NCI-H446 treated with DMSO at 0.1 percent for 48 hours (cell line): ENCODE measurements around the gene VAV2.

Source experiments
- DNase-seq: peaks from one replicate; lab custom pipeline; 2025; lab: John Stamatoyannopoulos, UW

Gene VAV2

GRCh38 chr9:133852431-133852830 is 139.7 kb downstream of the VAV2 start:
- no peak for DNase-seq

DNA sequence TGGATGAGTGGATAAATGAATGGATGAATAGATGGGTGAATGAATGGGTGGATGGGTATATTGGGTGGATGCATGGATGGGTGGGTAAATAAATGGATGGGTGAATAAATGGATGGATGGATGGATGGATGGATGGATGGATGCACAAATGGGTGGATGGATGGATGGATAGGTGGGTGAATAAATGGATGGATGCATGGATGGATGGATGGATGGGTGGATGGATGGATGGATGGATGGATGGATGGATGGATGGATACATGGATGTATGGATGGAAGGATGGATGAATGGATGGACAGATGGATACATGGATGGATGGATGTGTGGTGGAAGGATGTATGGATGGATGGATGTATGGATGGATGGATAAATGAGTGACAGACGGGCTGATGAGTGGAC is 140.4 kb downstream of the VAV2 start:
- DNase-seq: no peak

DNA sequence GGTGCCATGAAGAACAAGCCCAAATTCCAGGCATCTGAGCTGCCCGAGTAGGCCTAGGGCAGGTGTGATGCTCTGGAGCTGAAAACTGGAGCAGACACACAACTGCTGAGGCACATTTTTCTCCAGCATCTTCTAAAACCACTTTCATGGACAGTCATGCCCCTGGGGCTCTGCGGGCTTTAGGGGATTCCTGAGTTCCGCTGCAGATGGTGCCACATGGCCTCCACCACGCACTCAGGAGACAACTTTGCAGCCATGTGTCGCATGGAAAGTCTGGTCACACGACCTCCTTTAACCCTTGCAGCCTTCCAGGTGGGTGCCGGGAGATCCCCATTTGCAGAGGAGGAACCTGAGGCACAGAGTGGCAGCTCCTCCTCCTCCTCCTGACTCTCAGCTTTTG is 141.2 kb downstream of the VAV2 start:
- no peak for DNase-seq

DNA sequence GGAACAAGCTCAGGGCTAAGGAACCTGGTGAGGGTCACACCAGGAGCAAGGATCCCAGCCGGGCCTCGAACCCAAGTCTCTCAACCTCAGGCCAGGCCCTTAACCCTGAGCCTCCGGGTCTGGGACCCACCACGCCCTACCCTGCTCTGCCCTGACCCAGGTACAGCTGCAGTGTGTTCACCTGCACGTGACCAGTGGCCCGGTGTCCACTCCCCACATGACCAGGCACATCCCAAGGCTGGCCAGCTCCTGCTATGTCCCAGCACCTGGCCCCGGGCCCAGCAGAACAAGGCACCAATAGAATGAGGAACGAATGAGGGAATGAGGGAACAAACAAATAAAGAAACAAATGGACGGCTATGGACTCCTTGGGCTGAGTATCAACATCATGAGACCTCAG is 142.0 kb downstream of the VAV2 start:
- no peak for DNase-seq

DNA sequence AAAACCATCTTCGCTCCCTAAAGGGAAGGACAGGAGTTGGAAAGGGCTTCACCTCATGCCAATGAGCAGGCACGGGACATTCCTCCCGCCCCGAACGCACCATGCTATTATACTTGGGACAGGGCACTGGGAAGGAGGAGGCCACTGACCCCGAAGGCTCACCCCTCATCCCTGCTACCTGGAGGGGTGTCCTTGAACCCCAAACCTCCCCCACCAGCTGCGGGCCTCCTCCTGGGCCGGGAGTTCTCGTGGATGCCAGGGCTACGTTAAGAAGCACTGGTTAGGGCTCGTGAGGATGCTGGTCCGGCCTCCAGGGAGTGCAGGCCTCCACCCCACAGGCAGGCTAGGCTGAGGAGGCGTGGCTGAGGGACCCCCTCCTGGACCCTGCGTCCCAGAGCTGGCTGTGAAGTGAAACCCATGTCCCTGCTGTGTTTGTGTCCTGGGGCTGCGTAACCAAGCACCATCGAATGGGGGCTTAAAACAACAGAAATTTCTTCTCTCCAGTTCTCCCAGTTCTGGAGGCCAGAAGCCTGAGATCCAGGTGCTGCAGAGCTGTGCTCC is 142.9 kb downstream of the VAV2 start:
- DNase-seq: no peak

- DNase-seq: no peak
Observed at GRCh38 chr9:133848471-133849109, 143.5 kb downstream of the VAV2 start.

GRCh38 chr9:133846483-133847090 is 145.5 kb downstream of the VAV2 start:
- no peak for DNase-seq

- DNase-seq: no peak
Observed at GRCh38 chr9:133845440-133845839, 146.7 kb downstream of the VAV2 start.

DNA sequence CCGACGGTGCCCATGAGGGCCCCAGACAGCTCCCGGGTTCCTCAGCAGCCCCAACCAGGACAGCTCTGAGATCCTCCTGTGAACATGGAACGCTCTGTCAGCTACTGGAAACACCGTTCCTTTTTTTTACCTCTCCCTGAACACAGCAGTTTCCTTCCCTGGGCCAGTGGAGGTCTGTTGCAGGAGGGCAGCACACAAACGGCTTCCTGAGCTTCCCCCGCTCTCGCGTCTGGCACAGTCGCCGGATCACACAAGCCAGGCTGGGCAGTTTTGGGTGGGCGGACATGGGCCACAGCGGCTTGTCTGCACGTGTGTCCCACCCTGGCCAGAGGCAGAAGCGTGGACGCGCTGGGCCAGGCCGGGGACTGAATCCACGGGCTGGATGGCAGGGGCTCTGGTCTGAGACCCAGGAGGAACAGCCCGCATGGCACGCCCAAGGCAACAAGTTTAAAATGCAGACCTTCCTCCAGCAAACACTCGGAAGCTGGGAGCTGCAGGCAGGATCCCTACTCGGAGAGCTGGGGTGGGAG is 147.2 kb downstream of the VAV2 start:
- no peak for DNase-seq

DNA sequence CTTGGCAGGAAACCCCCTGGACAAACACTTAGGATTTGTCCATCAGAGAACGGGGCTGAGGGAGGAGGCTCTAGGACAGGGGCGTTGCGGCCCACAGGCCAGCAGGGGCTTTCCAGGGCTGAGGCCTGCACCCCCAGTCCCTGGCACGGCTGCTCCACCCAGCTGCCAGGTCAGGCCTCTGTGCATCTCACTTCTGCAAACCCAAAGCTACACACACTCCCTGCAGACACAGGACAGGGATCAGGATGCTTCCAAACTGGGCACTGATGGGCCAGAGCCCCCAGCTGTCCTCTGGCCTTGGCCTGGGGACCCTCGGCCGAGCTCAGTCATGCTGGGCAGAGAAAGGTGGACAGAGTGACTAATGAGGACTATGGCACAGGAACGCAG is 147.7 kb downstream of the VAV2 start:
- no peak for DNase-seq

- DNase-seq: no peak
Observed at GRCh38 chr9:133843751-133844397, 148.2 kb downstream of the VAV2 start.

- DNase-seq: no peak
Observed at GRCh38 chr9:133843250-133843649, 148.9 kb downstream of the VAV2 start.

DNA sequence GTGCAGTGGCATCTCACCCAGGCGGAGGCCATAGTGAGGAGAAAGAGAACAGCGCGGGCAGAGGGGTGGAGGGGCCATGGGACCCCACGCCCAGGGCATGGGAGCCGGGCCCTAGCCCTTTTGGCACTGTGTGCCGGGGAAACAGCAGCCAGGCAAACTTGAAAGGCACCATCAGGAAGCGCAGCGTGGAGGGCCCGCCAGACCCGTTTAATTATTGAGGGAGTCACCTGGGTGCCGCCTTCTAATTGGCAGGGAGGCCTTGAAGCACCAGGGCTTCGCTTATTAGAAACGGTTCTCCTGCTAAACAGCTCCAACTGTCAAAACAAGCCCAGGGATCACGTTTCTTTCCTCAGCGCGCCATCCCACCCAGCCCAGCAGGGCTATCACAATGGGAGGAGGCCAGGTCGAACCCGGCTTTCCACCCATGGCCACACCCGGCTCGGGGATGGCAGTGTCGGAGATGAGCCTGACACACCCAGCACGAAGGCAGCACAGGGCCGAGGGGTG is 149.3 kb downstream of the VAV2 start:
- no peak for DNase-seq

DNA sequence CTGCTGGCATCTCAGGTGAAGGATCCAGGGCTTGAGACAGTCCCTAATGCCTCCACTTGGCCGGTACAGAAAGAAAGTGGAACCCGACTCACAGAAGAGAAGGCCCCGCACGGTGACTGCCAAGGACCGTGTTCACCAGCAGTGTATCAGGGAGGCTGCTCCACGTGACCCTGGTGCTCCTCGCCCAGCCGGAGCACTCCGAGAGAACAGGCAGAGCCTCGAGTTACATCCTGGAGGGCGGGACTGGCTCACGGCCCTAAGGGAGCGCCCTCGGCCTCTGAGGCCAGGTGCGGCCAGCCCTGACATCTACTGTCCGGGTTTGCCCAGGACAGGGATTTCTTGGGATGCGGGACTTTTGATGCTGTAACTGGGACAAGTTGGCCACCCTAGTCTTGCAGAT is 149.9 kb downstream of the VAV2 start:
- no peak for DNase-seq

GRCh38 chr9:133841167-133841812 is 150.8 kb downstream of the VAV2 start:
- DNase-seq: no peak

GRCh38 chr9:133839822-133840329 is 152.2 kb downstream of the VAV2 start:
- DNase-seq: no peak

- DNase-seq: no peak
Observed at GRCh38 chr9:133838859-133839507, 153.1 kb downstream of the VAV2 start.

- no peak for DNase-seq
Observed at GRCh38 chr9:133837627-133838597, 154.2 kb downstream of the VAV2 start.

DNA sequence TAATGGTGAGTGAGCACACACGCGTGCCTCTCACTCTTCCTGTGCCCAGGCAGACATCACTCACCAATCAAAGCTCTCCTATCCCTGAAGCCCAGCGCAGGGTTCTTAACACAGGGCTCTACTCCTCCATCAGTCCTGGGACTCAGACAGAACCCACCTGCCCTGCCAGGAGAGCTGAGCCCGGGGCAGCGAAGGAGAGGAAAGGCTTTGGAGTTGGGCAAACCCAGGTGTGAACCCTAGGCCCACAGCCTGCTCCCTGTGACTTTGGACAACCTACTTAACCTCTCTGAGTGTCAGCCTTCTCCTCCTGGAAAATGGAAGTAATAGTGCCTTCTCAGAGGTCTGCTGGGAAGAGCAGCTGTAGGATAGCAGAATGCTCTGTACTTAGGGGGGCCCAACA is 155.3 kb downstream of the VAV2 start:
- DNase-seq: no peak

DNA sequence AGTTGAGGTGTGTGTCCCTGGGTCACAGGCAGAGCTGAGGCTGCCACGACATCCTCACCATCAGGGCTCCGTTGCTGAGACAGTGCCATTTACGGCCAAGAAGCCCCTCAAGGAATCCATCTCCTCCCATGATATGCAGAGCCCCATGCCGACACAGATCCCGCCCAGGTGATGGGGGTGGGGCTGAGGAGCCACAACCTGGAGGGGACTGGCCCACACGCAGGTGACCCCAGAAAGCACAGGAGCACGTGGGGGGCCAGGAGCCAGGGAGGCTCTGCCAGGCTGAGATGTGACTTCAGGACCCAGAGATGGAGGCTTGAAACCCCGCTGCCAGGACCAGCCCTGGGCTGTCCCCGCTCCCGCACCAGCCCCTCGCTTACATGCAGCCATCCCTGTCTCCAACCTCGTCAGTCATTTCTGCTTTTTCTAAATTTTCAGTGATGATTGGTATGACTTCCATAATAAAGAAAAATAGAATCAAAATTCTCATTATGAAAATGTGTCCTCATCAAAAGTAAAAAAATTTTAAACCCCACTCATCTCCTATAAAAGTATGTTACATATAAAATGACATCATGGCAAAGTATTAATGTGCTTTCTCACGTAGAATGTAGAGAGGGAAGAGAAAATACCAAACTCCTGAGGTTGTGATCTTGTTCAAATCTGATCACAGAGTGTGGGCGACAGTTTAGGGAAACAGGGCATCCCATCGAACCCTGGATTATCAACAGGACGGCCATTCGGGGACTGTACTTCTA is 155.9 kb downstream of the VAV2 start:
- DNase-seq: no peak
